Smooth muscle cell (in vitro differentiated cells): Measurements from ENCODE around the gene KLHL28. TPM values are rescaled to one million over a fixed set of nuclear protein-coding genes. Genes with fewer than 3 reads are reported as not detected.

Source experiments
- DNase-seq: peaks from one replicate; lab custom pipeline; 2025; ENCODE audit not compliant: unreplicated experiment; lab: John Stamatoyannopoulos, UW
- H2AFZ ChIP-seq: fragments of 200-600 bp; sonication (generic); 2 replicates; pipeline ENCODE4 v1.6.0; 2016; ENCODE audit warnings: antibody characterized with exemption, low read depth, mild to moderate bottlenecking
- H3F3A ChIP-seq: fragments of 200-600 bp; sonication (generic); 2 replicates; pipeline ENCODE4 v1.6.0; 2017; ENCODE audit warnings: antibody characterized with exemption, low read depth
- H3K27ac ChIP-seq: fragments of 200-600 bp; sonication (generic); 2 replicates; pipeline ENCODE4 v1.5.1; 2016; ENCODE audit warnings: low read depth, mild to moderate bottlenecking
- H3K27me3 ChIP-seq: fragments of 200-600 bp; sonication (generic); 2 replicates; pipeline ENCODE4 v1.6.1; 2016; ENCODE audit warnings: low read depth, mild to moderate bottlenecking
- H3K36me3 ChIP-seq: fragments of 200-600 bp; sonication (generic); 2 replicates; pipeline ENCODE4 v1.5.1; 2016; ENCODE audit warnings: low read depth
- H3K4me1 ChIP-seq: fragments of 200-600 bp; sonication (generic); 2 replicates; pipeline ENCODE4 v1.5.1; 2016; ENCODE audit warnings: low read depth
- H3K4me2 ChIP-seq: fragments of 200-600 bp; sonication (generic); 2 replicates; pipeline ENCODE4 v1.6.0; 2016; ENCODE audit warnings: mild to moderate bottlenecking
- H3K4me3 ChIP-seq: fragments of 200-600 bp; sonication (generic); 2 replicates; pipeline ENCODE4 v1.5.1; 2016; ENCODE audit warnings: mild to moderate bottlenecking
- H3K79me2 ChIP-seq: fragments of 200-600 bp; sonication (generic); 2 replicates; pipeline ENCODE4 v1.6.0; 2016; ENCODE audit warnings: low read depth, mild to moderate bottlenecking
- H3K9ac ChIP-seq: fragments of 200-600 bp; sonication (generic); 2 replicates; pipeline ENCODE4 v1.6.0; 2016; ENCODE audit warnings: low read depth
- H3K9me3 ChIP-seq: fragments of 200-600 bp; sonication (generic); replicated peaks from 2 replicates; pipeline ENCODE4 v1.5.1; 2016; ENCODE audit warnings: low read depth
- H4K20me1 ChIP-seq: fragments of 200-600 bp; sonication (generic); 2 replicates; pipeline ENCODE4 v1.6.0; 2016; ENCODE audit warnings: low read depth
- CTCF ChIP-seq: fragments of 200-600 bp; sonication (generic); IDR thresholded peaks from 2 replicates; pipeline ENCODE4 v1.5.1; 2017; ENCODE audit warnings: borderline replicate concordance, mild to moderate bottlenecking, antibody characterized with exemption; ENCODE audit not compliant: insufficient read depth, poor library complexity, severe bottlenecking
- WGBS: methylation state at CpG from one replicate; pipeline ENCODE4 v1.1.7; 2016; ENCODE audit warnings: low lambda C conversion rate; 5-methylcytosine and 5-hydroxymethylcytosine counted together
- polyA plus RNA-seq: library from polyadenylated mRNA; unstranded; fragments of >200 nt; fragmentation: Nextera tagmentation; extraction: Ambion mirVana; gene quantifications from 2 replicates; pipeline ENCODE4 v1.2.1, GENCODE V29; 2016
- total RNA-seq: library from RNA; depleted of rRNA; stranded (reverse); fragments of >200 nt; gene quantifications from 2 replicates; pipeline ENCODE4 v1.2.3, GENCODE V29; 2014

KLHL28 gene
- total and polyA plus RNA-seq, 2 experiments from 2014 or later: 10.5 to 21.3 TPM

GRCh38 chr14:44942436-44942835 lies 19.3 kb downstream of the KLHL28 start:
- Histone ChIP-seq H3F3A (no peaks in the 10 kb centered on the region), H3K4me2 (no peak overlapping the region), H3K4me1 (no peaks in the 10 kb centered on the region), H3K27ac (no peak overlapping the region), H3K9ac (no peak overlapping the region), H3K79me2 (peaks cover 20% of the 10 kb centered on the region), H4K20me1 (no peaks in the 10 kb centered on the region), H2AFZ (no peak overlapping the region), H3K36me3 (peaks cover 29% of the 10 kb centered on the region), H3K27me3 (no peaks in the 10 kb centered on the region), H3K4me3 (no peak overlapping the region), H3K9me3 (no peaks in the 10 kb centered on the region)
- 100% methylated on average over 1 of the region's 1 CpG for WGBS
- TF ChIP-seq CTCF: no peak
- no peak for DNase-seq

GRCh38 chr14:44941591-44941990 lies 20.2 kb downstream of the KLHL28 start:
- H3K79me2 ChIP-seq: peaks cover 15% of the 10 kb centered on the region
- H2AFZ ChIP-seq: no peak overlapping the region
- no peaks in the 10 kb centered on the region for H3K9me3 ChIP-seq
- H3K4me3 ChIP-seq: no peak overlapping the region
- no peaks in the 10 kb centered on the region for H3K4me1 ChIP-seq
- WGBS: 94% methylated on average over 2 of the region's 2 CpGs
- TF ChIP-seq CTCF: no peak
- no peaks in the 10 kb centered on the region for H3F3A ChIP-seq
- no peak overlapping the region for H3K4me2 ChIP-seq
- no peaks in the 10 kb centered on the region for H3K27me3 ChIP-seq
- no peak overlapping the region for H3K9ac ChIP-seq
- H4K20me1 ChIP-seq: no peaks in the 10 kb centered on the region
- no peak for DNase-seq
- H3K27ac ChIP-seq: no peak overlapping the region
- peaks cover 29% of the 10 kb centered on the region for H3K36me3 ChIP-seq

GRCh38 chr14:44940944-44941343 lies 20.8 kb downstream of the KLHL28 start:
- H3K36me3 ChIP-seq: peaks cover 29% of the 10 kb centered on the region
- no peak overlapping the region for H3K9ac ChIP-seq
- H3K4me2 ChIP-seq: no peak overlapping the region
- no peaks in the 10 kb centered on the region for H3K9me3 ChIP-seq
- no peaks in the 10 kb centered on the region for H3K4me1 ChIP-seq
- no peaks in the 10 kb centered on the region for H3K27me3 ChIP-seq
- H3K79me2 ChIP-seq: peaks cover 15% of the 10 kb centered on the region
- WGBS: 87% methylated on average over 6 of the region's 6 CpGs
- no peak overlapping the region for H3K27ac ChIP-seq
- no peak overlapping the region for H2AFZ ChIP-seq
- no peak for TF ChIP-seq CTCF
- no peaks in the 10 kb centered on the region for H4K20me1 ChIP-seq
- H3F3A ChIP-seq: no peaks in the 10 kb centered on the region
- no peak for DNase-seq
- H3K4me3 ChIP-seq: no peak overlapping the region

- Histone ChIP-seq H3K79me2 (peaks cover 15% of the 10 kb centered on the region), H3K27me3 (no peaks in the 10 kb centered on the region), H4K20me1 (no peaks in the 10 kb centered on the region), H3K9me3 (no peaks in the 10 kb centered on the region), H3F3A (no peaks in the 10 kb centered on the region), H3K27ac (no peak overlapping the region), H3K4me1 (no peaks in the 10 kb centered on the region), H3K4me2 (no peak overlapping the region), H3K9ac (no peak overlapping the region), H2AFZ (no peak overlapping the region), H3K4me3 (no peak overlapping the region), H3K36me3 (peaks cover 23% of the 10 kb centered on the region)
- TF ChIP-seq CTCF: no peak
- no peak for DNase-seq
These were observed 21.5 kb downstream of the KLHL28 start for GRCh38 chr14:44940211-44940610.
